CD4-positive, alpha-beta T cell treated with Interleukin-21 for 1 hour (primary cell): ENCODE measurements around the gene TNS1.

ENCODE experiments used
- DNase-seq: peaks from one replicate; pipeline ENCODE4 v3.0.0-alpha.2; 2020

The TNS1 gene

DNA sequence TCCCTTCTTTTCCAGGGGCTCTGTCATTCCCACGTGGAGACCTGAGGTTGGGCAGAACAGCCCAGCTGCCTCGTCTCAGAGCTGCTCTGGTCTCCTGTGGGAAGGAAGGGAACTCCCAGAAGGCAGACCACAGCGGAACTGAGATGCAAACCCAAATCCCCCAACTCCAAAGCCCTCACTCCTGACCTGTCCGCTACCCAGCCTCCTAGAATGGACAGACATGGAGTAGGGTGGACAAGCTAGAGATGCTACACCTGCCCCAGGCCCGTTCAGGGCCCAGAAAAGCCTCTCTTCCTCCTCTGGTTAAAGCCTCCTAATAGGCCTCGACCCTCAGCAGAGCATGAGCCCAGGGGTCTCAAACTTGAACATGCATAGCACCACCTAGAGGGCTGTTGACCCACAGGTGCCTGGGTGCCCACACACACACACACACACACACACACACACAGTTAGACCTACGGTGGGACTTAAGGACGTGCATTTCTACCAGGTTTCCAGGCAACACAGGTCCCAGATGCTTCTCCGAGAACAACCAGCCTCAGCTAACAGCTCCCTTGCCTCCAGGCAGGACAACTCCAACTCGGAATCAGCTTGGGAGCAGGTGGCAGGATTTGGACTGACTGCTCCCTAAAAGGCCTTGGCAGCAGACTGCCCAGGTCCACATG, 93.5 kb downstream of the TNS1 start:
- no peak for DNase-seq

DNA sequence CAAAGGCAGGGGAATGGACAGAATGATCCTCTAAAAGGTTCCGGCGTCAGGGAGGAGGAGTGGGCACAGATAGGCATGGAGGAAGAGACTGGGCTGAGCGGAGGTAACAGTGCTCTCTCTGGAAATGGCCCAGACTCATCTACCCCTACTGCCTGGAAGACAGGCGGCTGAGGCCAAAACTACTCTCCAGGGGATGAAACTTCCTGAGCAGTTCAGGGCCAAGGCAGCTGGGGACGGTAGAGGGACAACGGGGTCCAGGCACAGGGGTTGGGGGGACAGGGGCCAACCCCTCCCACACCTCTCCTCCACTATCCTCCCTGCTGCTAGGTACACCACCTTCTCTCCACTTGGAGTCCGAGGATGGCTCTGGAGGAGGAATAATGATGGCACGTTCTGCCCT, 94.3 kb downstream of the TNS1 start:
- DNase-seq, result no peak

DNA sequence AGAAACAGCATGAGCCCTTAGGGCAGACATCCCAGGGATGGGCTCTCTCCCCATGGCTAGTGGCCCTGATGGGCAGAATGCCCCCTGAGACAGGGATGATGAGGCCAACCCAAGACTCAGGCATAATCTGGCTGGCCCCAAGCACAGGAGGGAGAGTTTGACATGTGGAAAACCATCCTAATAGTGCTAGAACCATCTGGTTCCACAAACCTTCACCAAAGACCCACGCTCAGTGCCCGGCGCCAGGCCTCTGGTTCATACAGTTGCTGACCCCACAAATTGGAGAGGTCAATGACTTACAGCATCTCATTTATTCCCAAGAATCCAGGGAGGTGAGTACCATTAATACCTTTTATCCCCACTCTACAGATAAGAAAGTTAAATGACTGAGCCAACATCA, 95.5 kb downstream of the TNS1 start:
- no peak for DNase-seq

DNA sequence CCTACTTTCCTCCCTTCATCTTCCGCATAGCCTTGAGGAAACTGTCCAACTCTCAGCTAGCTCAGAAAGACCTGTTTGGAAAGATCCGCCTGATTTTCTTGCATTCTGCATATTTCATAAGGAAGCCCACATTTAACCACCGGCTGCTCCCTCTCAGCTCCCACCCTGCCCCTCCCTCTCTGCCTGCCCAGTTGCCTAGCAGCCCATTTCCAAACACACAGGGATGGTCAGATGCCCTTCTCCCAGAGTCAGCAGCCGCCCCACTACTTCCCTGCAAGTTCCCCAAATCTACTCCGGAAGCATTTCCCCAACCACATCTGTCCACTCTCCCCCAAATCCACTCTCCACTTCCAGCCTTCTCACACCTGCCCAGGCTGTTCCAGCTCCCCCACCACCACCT, 96.0 kb downstream of the TNS1 start:
- no peak for DNase-seq

DNA sequence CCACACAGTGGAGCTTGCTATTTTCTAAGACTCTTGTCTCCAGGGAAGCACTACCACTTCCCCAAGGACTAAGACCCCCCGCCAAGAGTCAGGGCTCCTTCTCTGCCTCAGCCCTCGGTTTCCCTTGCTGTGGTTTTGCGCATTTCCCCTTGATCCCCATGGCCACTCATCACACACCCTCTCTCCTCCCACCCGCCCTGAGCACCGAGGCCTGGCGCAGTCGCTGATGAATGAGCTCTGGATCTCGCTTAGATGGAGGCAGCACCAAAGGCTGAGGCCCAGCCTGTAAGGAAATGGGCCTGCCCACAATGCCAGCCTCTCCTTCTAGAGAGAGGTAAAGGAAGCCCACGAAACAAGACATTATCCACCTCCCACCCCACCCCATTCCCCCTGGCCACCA, 96.9 kb downstream of the TNS1 start:
- DNase-seq, result no peak

DNA sequence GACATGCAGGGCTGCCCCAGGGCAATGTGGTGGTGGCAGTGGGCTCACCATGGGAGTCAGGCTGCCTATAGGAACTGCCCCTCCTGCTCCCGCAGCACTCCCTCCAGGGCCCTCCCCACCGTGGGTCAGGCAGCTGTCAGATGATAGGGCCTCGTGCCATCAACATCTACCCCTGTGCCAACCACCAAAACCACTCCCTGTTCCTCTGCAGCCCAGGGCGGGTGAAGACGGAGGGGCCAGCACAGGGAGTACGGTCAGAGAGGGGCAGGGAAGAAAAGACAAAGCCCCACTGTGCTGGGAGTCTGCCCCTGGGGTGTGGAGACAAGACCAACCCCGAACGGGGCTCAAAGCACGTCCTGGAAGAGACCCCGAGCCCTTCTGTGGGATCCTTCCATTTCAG, 97.4 kb downstream of the TNS1 start:
- no peak for DNase-seq

DNA sequence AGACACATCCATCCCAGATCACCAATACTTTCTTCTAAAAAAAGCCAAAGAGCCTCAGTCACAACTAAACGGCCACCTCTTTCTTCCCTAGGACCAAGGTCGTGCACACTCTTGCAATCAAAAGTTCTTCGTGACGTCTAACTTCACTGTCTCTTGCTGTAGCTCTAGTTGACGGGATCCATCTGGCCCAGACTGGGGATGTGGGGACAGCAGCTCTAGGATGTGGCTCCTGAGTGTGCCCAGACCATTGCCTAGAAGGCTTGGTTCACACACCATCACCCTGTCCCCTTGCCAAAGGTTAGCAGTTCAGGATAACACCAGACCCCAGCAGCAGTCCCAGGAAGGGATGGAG, 98.2 kb downstream of the TNS1 start:
- DNase-seq, result no peak

DNA sequence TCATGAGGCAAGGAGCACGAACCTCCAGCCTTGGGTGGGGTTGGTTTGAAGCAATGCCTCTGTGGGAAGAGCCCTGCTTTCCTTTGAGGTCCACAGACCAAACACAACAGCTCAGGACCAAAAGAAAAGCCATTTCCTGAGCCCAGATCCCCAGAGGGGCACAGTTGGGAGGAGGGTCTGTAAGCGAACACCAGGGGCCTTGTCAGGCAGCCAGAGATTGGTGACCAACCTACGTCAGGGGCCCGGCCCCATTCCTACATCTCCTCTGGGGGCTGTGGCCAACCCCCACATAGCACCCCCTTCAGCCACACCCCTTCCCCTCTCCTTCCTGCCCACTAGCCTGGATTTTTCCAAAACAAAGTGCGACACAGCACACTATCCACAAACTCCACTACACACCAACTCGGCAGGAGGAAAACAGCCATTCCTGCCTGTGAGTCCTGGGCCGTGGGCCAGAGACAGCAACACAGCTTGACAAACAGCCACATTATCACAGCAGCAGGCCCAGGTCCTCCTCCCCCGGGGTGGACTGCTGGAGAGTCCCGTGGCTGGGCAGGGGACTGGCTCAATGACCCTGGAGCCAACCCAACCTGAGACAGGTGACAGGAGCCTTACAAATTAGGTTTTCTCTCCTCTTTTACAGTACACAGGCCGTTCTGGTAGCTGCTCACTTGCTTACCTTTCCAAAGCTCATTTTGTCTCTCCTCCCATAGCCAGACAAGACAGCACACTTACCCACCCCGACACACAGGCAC, 98.8 kb downstream of the TNS1 start:
- no peak for DNase-seq

DNA sequence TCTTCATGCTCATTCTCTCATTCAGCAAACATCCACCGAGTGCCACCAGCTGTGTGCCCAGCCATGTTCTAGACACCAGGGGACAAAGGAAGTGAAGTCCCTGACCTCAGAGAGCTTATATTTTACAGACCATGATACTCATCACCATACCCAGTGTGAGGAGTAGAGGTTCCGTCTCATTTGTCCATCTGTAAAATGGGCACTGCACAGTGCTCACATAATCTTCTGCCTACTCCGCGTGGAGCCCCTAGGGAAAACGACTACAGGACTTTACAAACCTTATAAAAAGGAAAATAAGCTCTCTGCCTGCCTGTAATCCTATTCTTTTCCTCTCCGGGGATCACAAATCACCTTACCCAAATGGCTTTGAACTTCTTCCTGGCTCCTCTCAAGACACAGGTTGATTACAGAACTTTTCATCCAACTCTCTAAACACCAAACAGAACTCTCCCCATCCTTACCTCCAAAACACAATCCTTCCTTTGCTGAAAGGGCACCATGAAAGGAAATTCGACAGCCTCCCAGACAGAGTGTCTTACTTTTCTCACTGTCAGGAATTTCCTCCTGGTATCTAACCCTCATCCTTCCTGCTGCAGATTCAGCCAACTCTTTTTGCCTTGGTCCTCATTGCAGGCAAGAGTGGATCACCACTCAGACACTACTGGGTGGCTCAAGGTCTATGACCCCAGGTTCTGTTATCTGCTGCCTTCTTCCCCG, 99.5 kb downstream of the TNS1 start:
- no peak for DNase-seq

DNA sequence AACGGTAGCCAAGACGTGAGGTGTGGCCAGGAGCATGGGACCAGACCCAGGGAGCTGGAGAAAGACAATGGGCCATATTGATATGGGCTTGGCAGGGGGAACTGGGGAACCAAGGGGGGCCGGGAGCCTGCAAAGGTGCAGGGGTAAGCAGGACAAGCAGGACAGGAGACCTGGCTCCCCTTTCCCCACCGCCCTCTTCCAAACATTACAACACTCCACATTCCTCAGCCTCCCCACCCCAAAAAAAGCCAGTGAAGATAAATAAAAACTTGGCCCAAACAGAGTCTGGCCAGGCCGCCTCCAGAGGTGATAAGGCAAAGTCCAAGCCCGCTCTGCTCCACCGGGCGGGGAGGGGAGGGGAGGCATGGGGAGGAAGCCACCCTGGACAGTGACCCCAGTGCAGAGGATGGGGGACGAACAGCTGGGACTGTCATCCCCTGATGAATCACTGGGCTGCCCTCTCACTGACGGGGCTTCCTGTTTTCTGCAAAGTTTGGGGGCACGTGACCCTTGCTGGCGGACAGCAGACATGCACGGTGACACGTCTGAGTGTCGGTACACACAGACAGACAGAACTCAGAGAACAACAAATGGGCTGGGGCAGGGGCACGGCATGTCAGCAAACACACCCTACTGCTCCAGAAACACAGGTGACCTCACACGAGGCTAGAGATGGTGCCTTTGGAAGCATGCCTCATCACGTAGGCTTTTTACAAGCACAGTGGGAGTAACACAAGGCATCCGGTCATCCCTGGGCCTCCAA, 100.2 kb downstream of the TNS1 start:
- no peak for DNase-seq

DNA sequence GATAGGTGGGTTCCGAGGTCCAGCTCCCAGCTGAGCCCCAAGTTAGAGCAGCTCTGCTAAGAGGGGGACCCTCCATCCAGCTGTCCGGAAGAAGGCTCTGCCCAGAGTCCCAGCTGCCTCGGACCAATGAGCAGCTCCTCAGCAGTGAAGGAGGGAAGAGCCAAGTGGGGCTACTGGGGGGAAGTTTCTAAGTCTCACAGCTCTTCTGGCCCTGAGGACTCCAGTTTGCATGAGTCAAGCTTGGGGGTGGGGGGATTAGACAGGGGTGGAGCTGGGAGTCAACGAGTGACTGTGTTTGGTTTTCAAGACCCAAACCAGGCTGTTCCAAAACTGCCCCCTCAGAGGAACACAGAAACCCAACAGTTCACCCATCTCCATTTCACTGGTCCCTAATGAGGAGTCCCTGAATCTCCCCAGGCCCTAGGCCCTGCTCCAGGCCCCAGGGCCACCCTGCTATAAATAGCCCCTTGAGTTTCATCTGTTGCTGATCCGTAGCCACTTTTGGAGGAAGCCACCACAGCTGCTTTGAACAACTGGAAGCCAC, 100.9 kb downstream of the TNS1 start:
- no peak for DNase-seq

DNA sequence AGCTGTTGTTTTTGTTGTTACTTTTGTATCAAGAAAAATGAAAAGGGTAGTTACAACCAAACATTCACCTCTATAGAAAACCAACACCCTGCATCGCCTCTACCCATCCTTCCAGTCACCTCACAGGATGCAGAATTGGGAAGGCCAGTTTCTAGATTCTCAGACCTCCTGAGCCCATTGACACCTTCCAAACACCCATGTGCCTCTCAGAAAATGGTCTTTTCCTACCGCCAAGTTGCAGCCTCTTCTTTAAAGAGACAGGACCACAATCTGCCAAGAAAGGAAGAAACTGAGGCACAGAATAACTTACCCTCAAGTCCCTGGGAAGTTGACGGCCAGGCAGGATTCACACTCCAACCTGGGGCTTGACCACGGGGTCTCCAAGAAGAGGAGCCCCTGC, 101.4 kb downstream of the TNS1 start:
- DNase-seq, result no peak

DNA sequence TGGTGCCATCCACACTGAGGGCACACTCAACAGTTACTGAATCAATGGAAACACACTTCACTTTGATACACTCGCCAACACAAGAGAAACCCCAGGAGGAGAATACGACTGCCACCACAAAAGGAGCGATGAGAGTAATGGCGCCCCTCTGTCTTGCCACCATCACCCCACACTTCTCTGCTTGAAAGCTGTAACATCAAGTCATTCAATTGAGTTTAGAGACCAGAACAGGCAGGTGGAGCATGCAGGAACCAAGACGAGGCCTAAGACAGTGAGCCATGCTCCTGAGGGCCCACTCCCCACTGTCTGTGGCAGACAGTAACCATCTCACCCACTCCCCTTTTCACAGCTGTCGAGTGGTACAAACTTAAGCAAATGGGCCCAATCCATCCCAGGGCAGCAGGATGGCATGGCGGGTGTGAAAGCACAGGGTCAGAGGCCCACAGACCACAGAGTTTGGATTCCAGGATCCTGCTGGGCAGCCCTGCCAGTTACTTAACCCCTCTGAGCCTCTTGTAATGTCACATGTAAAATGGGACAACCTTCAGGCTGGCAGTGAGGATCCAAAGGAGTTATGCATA, 101.9 kb downstream of the TNS1 start:
- no peak for DNase-seq

DNA sequence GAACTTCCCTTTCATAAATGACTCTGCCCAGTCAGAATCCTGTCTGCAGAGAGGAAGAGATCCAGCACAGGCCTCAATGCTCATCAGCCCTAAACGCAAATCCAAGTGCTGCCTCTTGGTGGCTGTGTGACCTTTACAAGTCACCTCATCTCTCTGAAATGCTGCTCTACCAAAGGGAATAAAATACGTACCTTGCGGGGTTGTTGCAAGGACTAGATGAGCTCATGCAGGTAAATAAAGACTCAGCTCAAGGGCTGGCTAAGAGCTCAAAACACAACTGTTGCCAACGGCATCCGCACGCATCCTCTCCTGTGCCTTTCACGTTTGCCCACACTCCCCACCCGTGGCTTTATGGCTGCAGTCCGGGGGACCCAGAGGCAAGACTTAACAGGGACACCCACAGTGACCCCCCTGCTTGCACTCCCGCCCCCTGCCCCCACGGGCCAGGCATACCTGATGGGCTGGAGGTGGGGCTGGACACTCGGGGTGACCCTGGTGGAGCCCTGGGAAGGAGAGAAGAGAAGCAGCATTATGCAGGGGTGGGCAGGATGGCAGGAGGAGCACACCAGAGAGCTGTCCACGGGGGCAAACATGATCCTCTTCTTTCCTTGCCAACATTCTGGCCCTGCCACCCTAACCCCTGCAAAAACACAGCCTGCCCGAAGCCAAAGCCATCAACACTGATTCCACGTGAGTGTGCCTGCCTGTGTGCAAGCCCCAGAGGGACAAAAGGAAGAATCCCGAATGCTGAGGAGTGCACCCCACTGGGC, 102.6 kb downstream of the TNS1 start:
- DNase-seq, result no peak

DNA sequence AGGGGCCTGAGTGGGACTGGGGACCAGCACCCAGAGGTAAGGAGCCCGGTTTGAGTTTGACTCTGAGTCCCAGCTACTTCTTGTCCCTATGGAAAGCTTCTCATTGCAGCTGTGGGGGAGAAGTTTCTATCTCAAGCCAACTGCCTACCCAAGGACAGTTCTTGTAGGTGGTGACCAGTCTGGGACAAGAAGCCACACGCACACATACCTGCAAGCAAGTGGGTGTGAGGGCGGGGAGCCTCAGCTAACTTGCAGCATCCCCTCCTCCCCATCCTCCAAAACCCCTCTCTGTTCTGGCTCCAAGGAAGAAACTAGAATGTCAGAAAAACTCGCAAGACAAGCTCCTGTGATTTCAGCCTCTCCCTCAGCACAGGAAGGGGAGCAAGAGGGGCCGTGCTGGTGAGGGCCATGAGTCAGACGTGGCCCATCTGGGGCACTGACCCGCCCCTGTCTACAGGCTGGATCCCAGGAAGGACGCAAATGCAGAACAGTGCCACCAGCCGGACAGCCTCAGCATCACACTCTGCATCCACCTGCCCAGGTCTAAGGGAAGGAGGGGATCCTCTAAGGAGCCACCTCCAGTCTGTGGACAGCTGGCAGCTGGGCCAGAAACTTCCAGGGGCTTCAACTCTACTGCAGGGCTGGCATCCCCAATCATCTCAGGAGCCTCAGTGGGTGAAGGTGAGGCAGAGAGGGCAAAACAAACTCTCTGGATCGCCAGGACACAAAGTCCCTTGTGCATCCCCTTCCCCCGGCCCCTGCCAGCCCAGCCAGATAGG, 103.4 kb downstream of the TNS1 start:
- DNase-seq, result no peak

DNA sequence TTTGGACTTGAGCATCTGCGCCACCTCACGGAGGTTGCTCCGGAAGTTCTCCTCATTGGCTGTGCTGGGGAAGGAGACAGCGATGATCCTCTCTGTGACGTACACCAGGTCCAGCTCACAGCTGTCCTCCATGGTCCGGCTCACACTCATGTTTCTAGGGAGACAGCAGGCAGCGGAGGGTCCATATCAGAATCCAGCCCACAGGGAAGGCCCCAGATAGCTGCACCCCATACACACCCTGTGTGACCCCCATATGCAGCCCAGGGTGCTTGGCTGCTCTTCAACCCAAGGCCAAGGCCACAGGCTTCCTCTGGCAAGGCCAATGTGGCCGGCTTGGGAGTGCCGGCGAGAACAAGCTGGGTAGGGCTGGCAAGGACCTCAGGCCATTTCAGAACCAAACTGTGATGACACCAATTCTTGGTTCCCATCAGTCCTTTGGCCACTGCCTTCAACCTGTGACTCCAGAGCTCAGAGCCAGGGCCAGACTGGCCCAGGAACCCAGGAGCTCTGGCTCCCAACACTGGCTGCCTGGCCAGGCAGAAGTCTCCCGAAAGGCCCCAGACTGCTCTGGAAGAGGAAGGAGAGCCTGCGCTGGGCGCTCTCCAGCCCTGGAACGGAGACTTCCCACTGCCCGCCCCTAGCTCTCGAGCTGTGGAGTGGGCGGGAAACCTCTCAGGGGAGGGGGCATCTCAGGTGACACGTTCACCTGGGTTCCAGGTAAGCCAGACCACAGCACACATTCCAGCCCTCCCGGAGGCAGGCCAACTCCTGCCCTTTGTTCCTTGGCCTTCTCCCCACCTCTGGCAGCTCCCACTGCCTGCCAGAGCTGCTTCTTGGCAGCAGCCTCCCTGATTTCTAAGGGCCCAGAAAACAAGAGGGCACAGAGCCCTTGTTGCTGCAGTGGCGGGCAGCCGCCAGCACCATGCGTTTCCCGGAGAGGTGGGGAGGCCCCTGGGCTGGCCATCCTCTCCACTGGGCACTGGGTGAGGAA, 104.7 kb downstream of the TNS1 start:
- no peak for DNase-seq

DNA sequence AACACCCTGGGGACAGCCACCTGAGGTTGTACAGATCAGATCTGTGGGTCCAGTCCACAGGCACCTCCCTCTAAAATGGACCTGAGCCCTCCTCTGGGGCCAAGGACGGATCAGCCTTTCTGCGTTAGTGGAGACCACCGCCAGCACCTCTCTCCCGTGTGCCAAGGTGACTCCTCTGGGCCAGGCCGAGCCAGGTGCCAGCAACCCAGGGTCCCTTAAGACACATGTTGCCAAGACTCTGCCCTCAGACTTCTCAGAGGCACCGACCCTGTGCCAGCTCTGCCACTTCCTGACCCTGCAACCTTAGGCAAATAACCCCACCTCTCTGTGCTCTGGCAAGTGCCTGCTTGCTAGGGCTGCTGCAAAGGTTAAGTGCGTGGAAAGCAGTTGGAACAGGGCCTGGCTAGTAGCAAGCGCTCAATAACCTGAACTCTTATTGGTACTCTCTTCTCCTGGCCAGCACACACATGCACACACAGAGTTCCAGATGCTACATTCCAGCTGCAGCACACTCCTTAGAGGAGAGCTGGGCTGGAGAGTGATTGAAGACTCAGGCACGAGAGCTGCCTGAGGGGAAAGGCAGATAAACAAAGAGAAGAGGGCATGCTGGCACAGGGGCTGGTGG, 105.6 kb downstream of the TNS1 start:
- no peak for DNase-seq

DNA sequence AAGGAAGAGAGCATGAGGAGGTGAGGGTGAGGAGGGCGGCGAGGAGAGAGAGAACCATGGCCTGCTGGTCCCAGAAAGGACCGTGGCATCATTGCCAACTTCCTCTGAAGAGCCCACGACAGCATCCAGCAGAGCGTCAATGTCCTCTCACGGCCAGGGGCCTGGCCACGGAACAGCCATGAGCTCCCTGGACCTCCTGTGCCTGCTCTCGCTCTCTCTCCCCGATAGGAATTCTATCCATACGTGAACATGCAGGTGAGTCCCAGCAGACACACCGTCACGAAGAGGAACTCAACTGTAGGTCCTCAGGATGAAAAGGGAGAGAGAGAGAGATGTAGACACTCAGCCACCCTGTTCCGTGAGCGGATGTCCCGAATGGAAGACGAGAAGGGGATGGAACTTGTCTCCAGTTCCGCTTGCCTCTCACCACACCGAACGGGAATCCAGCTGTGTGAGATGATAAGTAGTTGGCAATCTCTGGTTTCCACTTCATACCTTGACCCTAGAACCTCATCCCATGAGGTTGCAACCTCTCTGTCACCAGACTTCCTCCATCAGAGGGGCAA, 107.6 kb downstream of the TNS1 start:
- DNase-seq, result no peak

DNA sequence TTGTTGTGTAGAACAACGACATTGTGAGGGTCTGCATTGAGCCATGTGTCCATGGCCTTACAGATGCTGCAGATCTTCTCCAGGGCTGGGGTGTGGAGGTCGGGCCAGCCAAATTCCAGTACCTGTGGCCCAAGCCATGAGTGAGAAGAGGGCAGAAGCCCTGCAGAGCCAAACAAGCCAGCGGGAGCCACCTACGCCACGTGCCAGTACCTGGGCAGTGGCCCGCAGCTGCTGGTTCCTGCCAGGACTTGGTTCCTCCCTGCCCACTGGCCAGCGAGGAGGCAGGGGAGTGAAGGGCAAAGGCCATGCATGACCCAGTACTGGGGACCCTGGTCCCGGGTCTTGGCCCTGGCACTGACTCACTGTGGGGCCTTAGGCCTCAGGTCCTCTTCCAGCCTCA, 109.4 kb downstream of the TNS1 start:
- no peak for DNase-seq
